ENCODE data around the gene PAPOLG. TPM values are rescaled to one million over a fixed set of nuclear protein-coding genes. Genes with fewer than 3 reads are reported as not detected.

Gene PAPOLG
- total RNA-seq, 1 donor from 2014 or later, result 12.6 TPM

DNA sequence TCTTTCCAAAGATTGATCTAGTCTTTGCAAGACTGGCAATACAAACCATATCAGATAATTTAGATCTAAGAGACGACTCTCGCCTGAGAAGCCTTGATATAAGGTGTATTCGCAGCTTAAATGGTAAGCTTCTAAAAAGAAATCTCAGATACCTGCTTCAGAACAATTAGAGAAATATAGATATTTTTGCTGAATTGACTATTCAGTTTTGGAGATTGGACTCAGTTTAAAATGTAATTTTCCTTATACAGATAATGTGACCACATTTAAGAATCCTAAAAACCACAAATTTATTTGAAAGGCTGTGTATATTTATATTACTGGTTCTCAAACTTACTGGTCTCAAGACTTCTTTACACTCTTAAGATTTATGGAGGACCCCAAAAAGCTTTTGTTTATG is 15.4 kb downstream of the PAPOLG start:
- TF ChIP-seq, protein P1, sequence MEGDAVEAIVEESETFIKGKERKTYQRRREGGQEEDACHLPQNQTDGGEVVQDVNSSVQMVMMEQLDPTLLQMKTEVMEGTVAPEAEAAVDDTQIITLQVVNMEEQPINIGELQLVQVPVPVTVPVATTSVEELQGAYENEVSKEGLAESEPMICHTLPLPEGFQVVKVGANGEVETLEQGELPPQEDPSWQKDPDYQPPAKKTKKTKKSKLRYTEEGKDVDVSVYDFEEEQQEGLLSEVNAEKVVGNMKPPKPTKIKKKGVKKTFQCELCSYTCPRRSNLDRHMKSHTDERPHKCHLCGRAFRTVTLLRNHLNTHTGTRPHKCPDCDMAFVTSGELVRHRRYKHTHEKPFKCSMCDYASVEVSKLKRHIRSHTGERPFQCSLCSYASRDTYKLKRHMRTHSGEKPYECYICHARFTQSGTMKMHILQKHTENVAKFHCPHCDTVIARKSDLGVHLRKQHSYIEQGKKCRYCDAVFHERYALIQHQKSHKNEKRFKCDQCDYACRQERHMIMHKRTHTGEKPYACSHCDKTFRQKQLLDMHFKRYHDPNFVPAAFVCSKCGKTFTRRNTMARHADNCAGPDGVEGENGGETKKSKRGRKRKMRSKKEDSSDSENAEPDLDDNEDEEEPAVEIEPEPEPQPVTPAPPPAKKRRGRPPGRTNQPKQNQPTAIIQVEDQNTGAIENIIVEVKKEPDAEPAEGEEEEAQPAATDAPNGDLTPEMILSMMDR (conservative IDR thresholded peaks at IDR 0.05; ENCODE audit: low read depth, low read length), result no peak
- DNase-seq (ENCODE audit: low read depth), result no peak
- H3K4me3 ChIP-seq (ENCODE audit: low read depth, low read length), result no peak overlapping the region

GRCh38 chr2:60775048-60775639 is 19.1 kb downstream of the PAPOLG start:
- TF ChIP-seq, protein P1 (conservative IDR thresholded peaks at IDR 0.05; ENCODE audit: low read depth, low read length), result no peak
- no peak overlapping the region for H3K4me3 ChIP-seq (ENCODE audit: low read depth, low read length)
- DNase-seq (ENCODE audit: low read depth), result no peak

DNA sequence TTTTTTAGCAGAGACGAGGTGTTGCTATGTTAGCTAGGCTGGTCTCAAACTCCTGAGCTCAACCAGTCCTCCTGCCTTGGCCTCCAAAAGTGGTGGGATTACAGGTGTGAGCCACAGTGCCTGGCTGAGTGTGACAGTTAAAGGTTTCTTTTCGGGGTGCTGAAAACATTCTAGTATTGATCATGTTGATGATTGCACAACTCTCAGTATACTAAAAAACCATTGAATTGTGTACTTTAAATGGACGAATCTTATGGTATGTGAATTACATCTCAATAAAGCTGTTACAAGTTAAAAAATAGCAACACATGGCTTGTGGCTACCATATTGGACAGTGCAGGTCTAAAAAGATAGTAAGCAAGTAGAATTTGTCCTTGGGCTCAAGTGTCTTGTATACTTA is 22.3 kb downstream of the PAPOLG start:
- no peak for DNase-seq (ENCODE audit: low read depth)
- no peak overlapping the region for H3K4me3 ChIP-seq (ENCODE audit: low read depth, low read length)
- TF ChIP-seq, protein P1 (conservative IDR thresholded peaks at IDR 0.05; ENCODE audit: low read depth, low read length), result no peak

DNA sequence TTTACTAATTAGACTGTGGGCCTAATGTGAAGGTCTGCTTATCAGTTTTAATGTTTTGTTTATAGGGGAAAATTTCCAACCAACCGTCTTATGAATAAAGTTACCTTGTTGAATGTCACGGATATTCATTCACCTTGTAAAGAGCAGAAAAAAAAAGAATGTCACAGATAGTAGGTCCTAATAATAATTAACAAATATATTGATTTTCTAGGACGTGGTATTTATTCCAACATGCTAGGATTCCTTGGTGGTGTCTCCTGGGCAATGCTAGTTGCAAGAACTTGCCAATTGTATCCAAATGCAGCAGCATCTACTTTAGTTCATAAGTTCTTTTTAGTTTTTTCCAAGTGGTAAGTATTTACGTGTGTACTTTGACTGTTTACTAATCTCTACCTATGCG is 23.4 kb downstream of the PAPOLG start:
- no peak overlapping the region for H3K4me3 ChIP-seq (ENCODE audit: low read depth, low read length)
- TF ChIP-seq, protein P1 (conservative IDR thresholded peaks at IDR 0.05; ENCODE audit: low read depth, low read length), result no peak
- DNase-seq (ENCODE audit: low read depth), result no peak

- TF ChIP-seq, protein P1 (conservative IDR thresholded peaks at IDR 0.05; ENCODE audit: low read depth, low read length), result no peak
- DNase-seq (ENCODE audit: low read depth), result no peak
- H3K4me3 ChIP-seq (ENCODE audit: low read depth, low read length), result no peak overlapping the region
Measured at GRCh38 chr2:60780721-60781120, 24.7 kb downstream of the PAPOLG start.

DNA sequence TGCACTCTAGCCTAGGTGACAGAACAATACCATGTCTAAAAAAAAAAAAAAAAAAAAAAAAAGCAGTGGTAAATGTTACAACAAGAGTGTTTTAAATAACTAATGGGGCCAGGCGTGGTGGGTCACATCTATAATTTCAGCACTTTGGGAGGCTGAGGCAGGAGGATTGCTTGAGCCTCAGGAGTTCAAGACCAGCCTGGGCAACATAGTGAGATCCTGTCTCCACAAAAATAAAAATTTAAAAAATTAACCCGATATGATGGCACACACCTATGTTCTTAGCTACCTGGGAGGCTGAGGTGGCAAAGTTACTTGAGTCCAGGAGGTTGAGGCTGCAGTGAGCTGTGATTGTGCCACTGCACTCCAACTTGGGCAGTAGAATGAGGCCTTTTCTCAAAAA is 37.1 kb downstream of the PAPOLG start:
- H3K4me3 ChIP-seq (ENCODE audit: low read depth, low read length), result no peak overlapping the region
- DNase-seq (ENCODE audit: low read depth), result no peak
- TF ChIP-seq, protein P1 (conservative IDR thresholded peaks at IDR 0.05; ENCODE audit: low read depth, low read length), result no peak

- DNase-seq (ENCODE audit: low read depth), result no peak
- TF ChIP-seq, protein P1 (conservative IDR thresholded peaks at IDR 0.05; ENCODE audit: low read depth, low read length), result peak; percentile 53
- no peak overlapping the region for H3K4me3 ChIP-seq (ENCODE audit: low read depth, low read length)
Measured at GRCh38 chr2:60794271-60794863, 38.3 kb downstream of the PAPOLG start.

Data from epithelial cell of proximal tubule (primary cell).